Ascending aorta (tissue), 2 donors: ENCODE results near the gene FAM131A. TPM values are rescaled to one million over a fixed set of nuclear protein-coding genes. Genes with fewer than 3 reads are reported as not detected.

Experiments
- DNase-seq, 2 donors: peaks; one replicate each; pipeline ENCODE4 v3.0.0-alpha.2; 2019; ENCODE audit warnings: low spot score in 2 of 2
- H3K27ac ChIP-seq, 2 donors: fragments of 200-600 bp; sonication (generic); one replicate each; pipeline ENCODE4 v1.5.1; 2016 to 2017; ENCODE audit warnings: mild to moderate bottlenecking in 1 of 2
- H3K27me3 ChIP-seq: fragments of 200-600 bp; sonication (generic); one replicate; pipeline ENCODE4 v1.5.1; 2017
- H3K36me3 ChIP-seq, 2 donors: fragments of 200-600 bp; sonication (generic); one replicate each; pipeline ENCODE4 v1.5.1; 2016
- H3K4me1 ChIP-seq, 2 donors: fragments of 200-600 bp; sonication (generic); one replicate each; pipeline ENCODE4 v1.5.1; 2016 to 2017; ENCODE audit warnings: mild to moderate bottlenecking in 1 of 2
- H3K4me3 ChIP-seq, 2 donors: fragments of 200-600 bp; sonication (generic); one replicate each; pipeline ENCODE4 v1.5.1; 2016 to 2017; ENCODE audit warnings: mild to moderate bottlenecking in 1 of 2
- H3K9me3 ChIP-seq, 2 donors: fragments of 200-600 bp; sonication (generic); one replicate each; pipeline ENCODE4 v1.5.1; 2016
- CTCF ChIP-seq, 3 experiments: fragments of 200-600 bp in 2 of 3; fragments of 450-650 bp in 1 of 3; sonication (generic) in 2 of 3; IDR thresholded peaks; one replicate each; pipeline ENCODE4 v1.5.1; 2016 to 2019; ENCODE audit warnings: antibody characterized with exemption in 3 of 3, mild to moderate bottlenecking in 1 of 3, moderate library complexity in 1 of 3
- intact Hi-C: fragments of 100-400 bp; cut with DNase I; formaldehyde crosslinking; loops from one replicate; pipeline ENCODE4 v1.15.1; 2023
- total RNA-seq: library from RNA; depleted of rRNA; stranded (reverse); fragments of >200 nt; gene quantifications from one replicate; pipeline ENCODE4 v1.1.0, GENCODE V29; 2016

FAM131A gene
- 47.7 TPM for total RNA-seq

DNA sequence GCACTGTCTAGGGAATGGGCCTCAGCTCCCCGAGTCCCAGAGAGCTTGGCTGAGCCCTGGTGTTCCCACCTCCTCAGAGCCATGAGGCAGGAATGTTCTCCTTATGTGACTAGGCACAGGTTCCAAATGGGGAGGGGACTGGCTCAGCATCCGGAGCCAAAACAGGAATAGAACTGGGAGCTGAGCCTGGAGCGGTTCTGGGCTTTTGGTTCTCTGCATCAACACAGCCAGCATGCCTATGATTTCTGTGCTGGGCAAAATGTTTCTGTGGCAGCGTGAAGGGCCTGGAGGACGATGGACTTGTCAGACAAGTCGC, at the start of gene FAM131A:
Gene FAM131A (plus strand): TSS at position 202 of the 316 bp plus-strand sequence. CDS start 31 bp downstream, at position 233.
- H3K4me1 ChIP-seq: peaks cover 7 to 16% of the 10 kb centered on the region in 2 donors
- intact Hi-C loops: loop anchor here (1.0 to 10.0 kb wide), 4 partner anchors 23 to 703 kb away; partner anchors contain the start of genes ABCF3, EIF4G1 and KLHL24
- H3K4me3 ChIP-seq: peak within 1 kb of the TSS; percentile 88 to 96
- no peaks in the 10 kb centered on the region for H3K27me3 ChIP-seq
- no peak for TF ChIP-seq CTCF (IDR thresholded peaks at IDR 0.05)
- peak; percentile 69 to 95 for DNase-seq
- no peaks in the 10 kb centered on the region for H3K9me3 ChIP-seq
- peaks cover 31 to 41% of the 10 kb centered on the region in 2 donors for H3K36me3 ChIP-seq
- H3K27ac ChIP-seq: peak within 1 kb of the TSS; percentile 97 to 99

- Histone ChIP-seq H3K27me3 (no peaks in the 10 kb centered on the region), H3K27ac (no peak overlapping the region), H3K4me3 (no peak overlapping the region), H3K9me3 (no peaks in the 10 kb centered on the region), H3K4me1 (no peaks in the 10 kb centered on the region), H3K36me3 (no peaks in the 10 kb centered on the region)
- intact Hi-C loops: loop anchor here (5.0 kb wide), 1 partner anchor 253 kb away; no protein-coding TSS in a partner anchor
- TF ChIP-seq CTCF (IDR thresholded peaks at IDR 0.05): peak in 2 of 3 experiments; percentile 27 to 42
- DNase-seq: no peak
These were observed 47.9 kb upstream of the FAM131A start for GRCh38 chr3:184289426-184289938.

DNA sequence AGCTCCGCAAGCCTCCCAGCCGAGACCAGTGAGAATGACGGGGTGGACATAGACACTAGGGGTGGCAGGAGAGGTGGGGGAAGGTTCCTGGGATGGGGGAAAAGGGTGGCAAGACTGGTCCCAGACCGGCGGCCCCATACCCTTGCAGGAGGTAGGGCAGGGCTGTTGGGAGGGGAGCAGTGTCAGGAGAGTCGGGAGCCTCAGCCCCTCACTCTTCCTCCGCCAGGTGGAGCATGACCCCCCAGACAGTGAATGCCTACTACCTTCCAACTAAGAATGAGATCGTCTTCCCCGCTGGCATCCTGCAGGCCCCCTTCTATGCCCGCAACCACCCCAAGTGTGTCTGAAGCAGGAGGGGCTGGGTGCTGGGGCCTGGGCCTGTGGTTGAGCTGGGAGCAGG, 47.1 kb upstream of the FAM131A start:
- Histone ChIP-seq H3K4me3 (no peak overlapping the region), H3K27ac (no peak overlapping the region), H3K27me3 (no peaks in the 10 kb centered on the region), H3K9me3 (no peaks in the 10 kb centered on the region), H3K4me1 (no peaks in the 10 kb centered on the region), H3K36me3 (no peaks in the 10 kb centered on the region)
- intact Hi-C loops: no loop called here
- no peak for DNase-seq
- TF ChIP-seq CTCF (IDR thresholded peaks at IDR 0.05): no peak

- no peaks in the 10 kb centered on the region for H3K4me1 ChIP-seq
- intact Hi-C loops: no loop called here
- TF ChIP-seq CTCF (IDR thresholded peaks at IDR 0.05): no peak
- H3K27ac ChIP-seq: no peak overlapping the region
- H3K36me3 ChIP-seq: no peaks in the 10 kb centered on the region
- H3K9me3 ChIP-seq: no peaks in the 10 kb centered on the region
- no peaks in the 10 kb centered on the region for H3K27me3 ChIP-seq
- DNase-seq: no peak
- H3K4me3 ChIP-seq: no peak overlapping the region
These were observed 46.2 kb upstream of the FAM131A start for GRCh38 chr3:184291044-184291737.

DNA sequence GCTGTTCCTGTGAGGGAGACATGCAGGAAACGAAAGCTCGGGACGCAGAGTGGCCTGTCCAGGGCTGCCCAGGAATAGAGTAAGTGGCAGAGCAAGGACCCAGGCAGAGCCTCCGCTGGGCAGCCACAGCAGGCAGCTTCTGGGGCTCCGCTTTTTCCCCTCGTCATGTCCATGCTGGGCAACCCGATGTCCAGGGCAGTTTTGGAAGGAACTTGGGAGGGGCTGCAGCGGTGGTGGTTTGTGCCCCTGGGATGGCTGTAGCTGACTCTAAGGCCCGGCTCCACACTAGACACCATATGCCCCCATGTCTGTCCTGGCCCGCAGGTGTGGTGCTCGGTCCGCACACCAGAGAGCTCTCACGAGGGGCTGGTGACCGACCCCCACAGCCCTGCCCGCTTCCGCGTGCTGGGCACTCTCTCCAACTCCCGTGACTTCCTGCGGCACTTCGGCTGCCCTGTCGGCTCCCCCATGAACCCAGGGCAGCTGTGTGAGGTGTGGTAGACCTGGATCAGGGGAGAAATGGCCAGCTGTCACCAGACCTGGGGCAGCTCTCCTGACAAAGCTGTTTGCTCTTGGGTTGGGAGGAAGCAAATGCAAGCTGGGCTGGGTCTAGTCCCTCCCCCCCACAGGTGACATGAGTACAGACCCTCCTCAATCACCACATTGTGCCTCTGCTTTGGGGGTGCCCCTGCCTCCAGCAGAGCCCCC, 45.5 kb upstream of the FAM131A start:
- H3K4me3 ChIP-seq: no peak overlapping the region
- no peaks in the 10 kb centered on the region for H3K36me3 ChIP-seq
- no peaks in the 10 kb centered on the region for H3K9me3 ChIP-seq
- DNase-seq: no peak
- H3K27me3 ChIP-seq: no peaks in the 10 kb centered on the region
- no peaks in the 10 kb centered on the region for H3K4me1 ChIP-seq
- no peak for TF ChIP-seq CTCF (IDR thresholded peaks at IDR 0.05)
- intact Hi-C loops: no loop called here
- no peak overlapping the region for H3K27ac ChIP-seq
